Measurements from ENCODE around the gene NOX4. TPM values are rescaled to one million over a fixed set of nuclear protein-coding genes. Genes with fewer than 3 reads are reported as not detected.
"Not testable (repeated sequence)": the region's sequence is repeated elsewhere in the genome, so short reads cannot be mapped to it uniquely, and the experiment has no call there.

NOX4 gene
- total RNA-seq, 1 experiment from 2014 or later, result 4.9 TPM

- H3K4me3 ChIP-seq, result no peak overlapping the region
- H3K36me3 ChIP-seq, result no peaks in the 10 kb centered on the region
- H3K4me1 ChIP-seq (replicated peaks), result peaks cover 7% of the 10 kb centered on the region; the same call in 1 of the 2 replicates
- no peak overlapping the region for H3K27ac ChIP-seq
- H3K27me3 ChIP-seq (replicated peaks), result no peaks in the 10 kb centered on the region
- no peaks in the 10 kb centered on the region for H3K9me3 ChIP-seq (replicated peaks)
- peak in 1 of 2 experiments; percentile 1 for DNase-seq (ENCODE audit: low read depth in 1 of 2, low spot score in 2 of 2)
These were observed 47.5 kb downstream of the NOX4 start for GRCh38 chr11:89443361-89444322.

- no peak overlapping the region for H3K27ac ChIP-seq
These were observed 48.4 kb downstream of the NOX4 start for GRCh38 chr11:89442801-89443200.

GRCh38 chr11:89441606-89442005 is 49.6 kb downstream of the NOX4 start:
- DNase-seq (ENCODE audit: low read depth in 1 of 2, low spot score in 2 of 2), result no peak
- Histone ChIP-seq H3K4me1 (replicated peaks) (peaks cover 7% of the 10 kb centered on the region; the same call in 1 of the 2 replicates), H3K27ac (no peak overlapping the region), H3K36me3 (no peaks in the 10 kb centered on the region), H3K4me3 (no peak overlapping the region), H3K9me3 (replicated peaks) (no peaks in the 10 kb centered on the region), H3K27me3 (replicated peaks) (no peaks in the 10 kb centered on the region)

More at GRCh38 chr11:89442801-89443200, 48.4 kb downstream of the NOX4 start:
- Histone ChIP-seq H3K9me3 (replicated peaks) (no peaks in the 10 kb centered on the region), H3K36me3 (no peaks in the 10 kb centered on the region), H3K4me1 (replicated peaks) (peaks cover 7% of the 10 kb centered on the region; the same call in 1 of the 2 replicates), H3K4me3 (no peak overlapping the region), H3K27me3 (replicated peaks) (no peaks in the 10 kb centered on the region)
- DNase-seq (ENCODE audit: low read depth in 1 of 2, low spot score in 2 of 2), result no peak

- H3K36me3 ChIP-seq, result no peaks in the 10 kb centered on the region
- no peaks in the 10 kb centered on the region for H3K27me3 ChIP-seq (replicated peaks)
- no peak for DNase-seq (ENCODE audit: low read depth in 1 of 2, low spot score in 2 of 2)
- H3K4me1 ChIP-seq (replicated peaks), result no peaks in the 10 kb centered on the region
- H3K9me3 ChIP-seq (replicated peaks), result no peaks in the 10 kb centered on the region
- no peak overlapping the region for H3K27ac ChIP-seq
- H3K4me3 ChIP-seq, result no peak overlapping the region
These were observed 53.9 kb downstream of the NOX4 start for GRCh38 chr11:89437317-89437716.

- no peak overlapping the region for H3K27ac ChIP-seq
- DNase-seq (ENCODE audit: low read depth in 1 of 2, low spot score in 2 of 2), result no peak
These were observed 55.1 kb downstream of the NOX4 start for GRCh38 chr11:89436071-89436470.

GRCh38 chr11:89433278-89433677 is 57.9 kb downstream of the NOX4 start:
- Histone ChIP-seq H3K27ac (no peak overlapping the region), H3K27me3 (replicated peaks) (no peaks in the 10 kb centered on the region), H3K4me1 (replicated peaks) (no peaks in the 10 kb centered on the region), H3K36me3 (no peaks in the 10 kb centered on the region), H3K9me3 (replicated peaks) (no peaks in the 10 kb centered on the region), H3K4me3 (no peak overlapping the region)
- no peak for DNase-seq (ENCODE audit: low read depth in 1 of 2, low spot score in 2 of 2)

More at GRCh38 chr11:89436071-89436470, 55.1 kb downstream of the NOX4 start:
- Histone ChIP-seq H3K27me3 (replicated peaks) (no peaks in the 10 kb centered on the region), H3K4me3 (no peak overlapping the region), H3K36me3 (no peaks in the 10 kb centered on the region), H3K9me3 (replicated peaks) (no peaks in the 10 kb centered on the region), H3K4me1 (replicated peaks) (no peaks in the 10 kb centered on the region)

- not testable (repeated sequence) for H3K27me3 ChIP-seq (replicated peaks); H3K9me3 ChIP-seq (replicated peaks); H3K27ac ChIP-seq; H3K4me3 ChIP-seq; H3K4me1 ChIP-seq (replicated peaks); H3K36me3 ChIP-seq; DNase-seq (ENCODE audit: low read depth in 1 of 2, low spot score in 2 of 2)
These were observed 59.0 kb downstream of the NOX4 start for GRCh38 chr11:89432182-89432581.

- not testable (repeated sequence) for H3K36me3 ChIP-seq; H3K27me3 ChIP-seq (replicated peaks); H3K4me1 ChIP-seq (replicated peaks); H3K4me3 ChIP-seq; H3K27ac ChIP-seq; DNase-seq (ENCODE audit: low read depth in 1 of 2, low spot score in 2 of 2); H3K9me3 ChIP-seq (replicated peaks)
These were observed 64.7 kb downstream of the NOX4 start for GRCh38 chr11:89426501-89426900.

- H3K27me3 ChIP-seq (replicated peaks), result no peaks in the 10 kb centered on the region
- no peaks in the 10 kb centered on the region for H3K4me1 ChIP-seq (replicated peaks)
- no peak overlapping the region for H3K27ac ChIP-seq
- H3K4me3 ChIP-seq, result no peak overlapping the region
- H3K36me3 ChIP-seq, result no peaks in the 10 kb centered on the region
- H3K9me3 ChIP-seq (replicated peaks), result no peaks in the 10 kb centered on the region
- no peak for DNase-seq (ENCODE audit: low read depth in 1 of 2, low spot score in 2 of 2)
These were observed 69.5 kb downstream of the NOX4 start for GRCh38 chr11:89421718-89422117.

- H3K9me3 ChIP-seq (replicated peaks), result no peaks in the 10 kb centered on the region
- DNase-seq (ENCODE audit: low read depth in 1 of 2, low spot score in 2 of 2), result no peak
- no peak overlapping the region for H3K27ac ChIP-seq
- H3K4me1 ChIP-seq (replicated peaks), result no peaks in the 10 kb centered on the region
- no peaks in the 10 kb centered on the region for H3K27me3 ChIP-seq (replicated peaks)
- H3K36me3 ChIP-seq, result no peaks in the 10 kb centered on the region
- no peak overlapping the region for H3K4me3 ChIP-seq
These were observed 70.2 kb downstream of the NOX4 start for GRCh38 chr11:89420981-89421380.

- Histone ChIP-seq H3K9me3 (replicated peaks) (no peaks in the 10 kb centered on the region), H3K4me3 (no peak overlapping the region), H3K4me1 (replicated peaks) (no peaks in the 10 kb centered on the region), H3K27ac (no peak overlapping the region), H3K36me3 (no peaks in the 10 kb centered on the region), H3K27me3 (replicated peaks) (no peaks in the 10 kb centered on the region)
- DNase-seq (ENCODE audit: low read depth in 1 of 2, low spot score in 2 of 2), result no peak
These were observed 74.2 kb downstream of the NOX4 start for GRCh38 chr11:89416961-89417360.

- H3K36me3 ChIP-seq; H3K27ac ChIP-seq; H3K4me3 ChIP-seq; DNase-seq (ENCODE audit: low read depth in 1 of 2, low spot score in 2 of 2); H3K4me1 ChIP-seq (replicated peaks); H3K27me3 ChIP-seq (replicated peaks); H3K9me3 ChIP-seq (replicated peaks): not testable (repeated sequence)
These were observed 80.1 kb downstream of the NOX4 start for GRCh38 chr11:89411112-89411511.

GRCh38 chr11:89410666-89411065 is 80.5 kb downstream of the NOX4 start:
- not testable (repeated sequence) for H3K4me3 ChIP-seq; H3K27me3 ChIP-seq (replicated peaks); H3K27ac ChIP-seq; DNase-seq (ENCODE audit: low read depth in 1 of 2, low spot score in 2 of 2); H3K36me3 ChIP-seq; H3K4me1 ChIP-seq (replicated peaks); H3K9me3 ChIP-seq (replicated peaks)

- H3K4me3 ChIP-seq, result not testable (repeated sequence)
These were observed 82.7 kb downstream of the NOX4 start for GRCh38 chr11:89408441-89408840.

More at GRCh38 chr11:89408441-89408840, 82.7 kb downstream of the NOX4 start:
- DNase-seq (ENCODE audit: low read depth in 1 of 2, low spot score in 2 of 2); H3K36me3 ChIP-seq; H3K27me3 ChIP-seq (replicated peaks); H3K4me1 ChIP-seq (replicated peaks); H3K27ac ChIP-seq; H3K9me3 ChIP-seq (replicated peaks): not testable (repeated sequence)
